SK-N-SH treated with all-trans-retinoic acid at 6 μM for 48 hours (cell line): ENCODE measurements around the gene PSAPL1.

ENCODE experiments used
- ATAC-seq: fragments of 200-7000 bp; cut with Tn5 transposase; 3 replicates; pipeline ENCODE4 v1.9.1; 2020; ENCODE audit warnings: mild to moderate bottlenecking, moderate library complexity
- ARNTL ChIP-seq: fragments of 450-650 bp; formaldehyde crosslinking; IDR thresholded peaks from 2 replicates; pipeline ENCODE4 v1.5.0; 2020; ENCODE audit warnings: low read depth, mild to moderate bottlenecking, moderate library complexity, borderline replicate concordance
- BACH2 ChIP-seq: fragments of 250-450 bp; sonication (Bioruptor Pico); IDR thresholded peaks from 2 replicates; pipeline ENCODE4 v1.9.0; 2021; ENCODE audit warnings: mild to moderate bottlenecking, borderline replicate concordance
- CSDC2 ChIP-seq: fragments of 250-450 bp; sonication (Bioruptor Pico); IDR thresholded peaks from 2 replicates; pipeline ENCODE4 v1.5.0; 2020; ENCODE audit warnings: mild to moderate bottlenecking, moderate library complexity
- ESRRG ChIP-seq: fragments of 250-450 bp; sonication (Bioruptor Pico); IDR thresholded peaks from 2 replicates; pipeline ENCODE4 v1.6.1; 2021; ENCODE audit warnings: mild to moderate bottlenecking
- GLIS3 ChIP-seq: fragments of 250-450 bp; sonication (Bioruptor Pico); IDR thresholded peaks from 2 replicates; pipeline ENCODE4 v1.5.0; 2020; ENCODE audit warnings: mild to moderate bottlenecking, moderate library complexity
- ISL1 ChIP-seq: fragments of 250-450 bp; sonication (Bioruptor Pico); IDR thresholded peaks from 2 replicates; pipeline ENCODE4 v2.1.2; 2022; ENCODE audit warnings: mild to moderate bottlenecking, moderate library complexity
- OSR1 ChIP-seq: fragments of 250-450 bp; sonication (Bioruptor Pico); IDR thresholded peaks from 2 replicates; pipeline ENCODE4 v1.8.0; 2022; ENCODE audit warnings: moderate library complexity, mild to moderate bottlenecking, inconsistent platforms
- PPARA ChIP-seq: fragments of 250-450 bp; sonication (Bioruptor Pico); IDR thresholded peaks from 2 replicates; pipeline ENCODE4 v1.5.0; 2020; ENCODE audit warnings: mild to moderate bottlenecking, borderline replicate concordance
- RARB ChIP-seq: fragments of 250-450 bp; sonication (Bioruptor Pico); IDR thresholded peaks from 2 replicates; pipeline ENCODE4 v1.8.0; 2021; ENCODE audit warnings: mild to moderate bottlenecking, moderate library complexity
- SNAI2 ChIP-seq: fragments of 250-450 bp; sonication (Bioruptor Pico); IDR thresholded peaks from 2 replicates; pipeline ENCODE4 v1.5.0; 2020; ENCODE audit warnings: mild to moderate bottlenecking, moderate library complexity
- TCF4 ChIP-seq: fragments of 250-450 bp; sonication (Bioruptor Pico); IDR thresholded peaks from 2 replicates; pipeline ENCODE4 v1.8.0; 2021; ENCODE audit warnings: mild to moderate bottlenecking, moderate library complexity, borderline replicate concordance
- TOX ChIP-seq: fragments of 250-450 bp; sonication (Bioruptor Pico); IDR thresholded peaks from 2 replicates; pipeline ENCODE4 v1.8.0; 2021; ENCODE audit warnings: mild to moderate bottlenecking, moderate library complexity, borderline replicate concordance
- ZC3H10 ChIP-seq: fragments of 250-450 bp; sonication (Bioruptor Pico); IDR thresholded peaks from 2 replicates; pipeline ENCODE4 v1.5.1; 2021; ENCODE audit warnings: mild to moderate bottlenecking, moderate library complexity
- ZFP3 ChIP-seq: fragments of 250-450 bp; sonication (Bioruptor Pico); IDR thresholded peaks from 2 replicates; pipeline ENCODE4 v1.5.0; 2020; ENCODE audit warnings: mild to moderate bottlenecking, moderate library complexity
- ZFP30 ChIP-seq: fragments of 450-650 bp; formaldehyde crosslinking; IDR thresholded peaks from 2 replicates; pipeline ENCODE4 v1.5.0; 2022; ENCODE audit warnings: mild to moderate bottlenecking, moderate library complexity
- ZNF565 ChIP-seq: fragments of 450-650 bp; formaldehyde crosslinking; conservative IDR thresholded peaks from 2 replicates; pipeline ENCODE4 v1.5.0; 2020; ENCODE audit warnings: low read depth, mild to moderate bottlenecking, moderate library complexity
- ZNF70 ChIP-seq: fragments of 450-650 bp; formaldehyde crosslinking; IDR thresholded peaks from 2 replicates; pipeline ENCODE4 v1.5.0; 2020; ENCODE audit warnings: mild to moderate bottlenecking, moderate library complexity
- ZNF8 ChIP-seq: fragments of 450-650 bp; formaldehyde crosslinking; IDR thresholded peaks from 2 replicates; pipeline ENCODE4 v1.5.0; 2020; ENCODE audit warnings: mild to moderate bottlenecking, moderate library complexity
- TF ChIP-seq, protein P1 (sequence below): fragments of 250-450 bp; sonication (Bioruptor Pico); IDR thresholded peaks from 2 replicates; pipeline ENCODE4 v1.5.1; 2021; ENCODE audit warnings: mild to moderate bottlenecking, moderate library complexity
- TF ChIP-seq, protein P2 (sequence below): fragments of 250-450 bp; sonication (Bioruptor Pico); IDR thresholded peaks from 2 replicates; pipeline ENCODE4 v1.5.0; 2020; ENCODE audit warnings: mild to moderate bottlenecking, moderate library complexity
- TF ChIP-seq, protein P3 (sequence below): fragments of 250-450 bp; sonication (Bioruptor Pico); IDR thresholded peaks from 2 replicates; pipeline ENCODE4 v1.8.0; 2021; ENCODE audit warnings: low read depth, mild to moderate bottlenecking, moderate library complexity, borderline replicate concordance
- TF ChIP-seq, protein P4 (sequence below): fragments of 250-450 bp; sonication (Bioruptor Pico); IDR thresholded peaks from 2 replicates; pipeline ENCODE4 v1.5.1; 2020; ENCODE audit warnings: low read depth, mild to moderate bottlenecking, moderate library complexity
- TF ChIP-seq, protein P5 (sequence below): fragments of 250-450 bp; sonication (Bioruptor Pico); IDR thresholded peaks from 2 replicates; pipeline ENCODE4 v1.8.0; 2020; ENCODE audit warnings: mild to moderate bottlenecking, moderate library complexity, borderline replicate concordance

PSAPL1 gene

DNA sequence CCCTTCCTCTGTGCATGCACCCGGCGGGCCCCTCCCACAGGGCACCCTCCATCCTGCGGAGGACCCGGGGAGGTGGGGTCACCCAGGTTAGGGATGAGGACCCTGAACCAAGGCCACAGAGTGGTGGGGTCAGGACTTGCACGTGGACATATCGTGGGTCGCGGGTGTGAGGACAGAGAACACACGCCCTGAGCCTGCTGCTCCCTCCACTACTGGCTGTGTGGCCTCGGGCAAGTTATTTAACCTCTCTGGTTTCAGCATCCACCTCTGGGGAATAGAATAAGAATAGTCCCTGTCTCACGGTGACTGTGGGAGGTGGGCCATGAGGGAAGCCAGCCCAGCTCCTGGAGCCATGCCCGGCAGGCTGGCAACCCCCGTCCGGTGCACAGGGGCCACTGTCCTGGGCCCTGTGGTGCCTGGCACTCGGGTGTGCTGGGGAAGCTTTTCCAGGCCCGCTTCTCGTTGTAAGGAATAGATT, 5.1 kb downstream of the PSAPL1 start:
- no peak for ATAC-seq
- no peak for TF ChIP-seq ZNF8
- TF ChIP-seq ZNF70 (CRISPR knock-in tag) = no peak
- TF ChIP-seq RARB (CRISPR knock-in tag) = no peak
- TF ChIP-seq BACH2 (CRISPR knock-in tag) = no peak
- no peak for TF ChIP-seq ZFP3 (CRISPR knock-in tag)
- no peak for TF ChIP-seq TOX (CRISPR knock-in tag)
- TF ChIP-seq, protein P1, sequence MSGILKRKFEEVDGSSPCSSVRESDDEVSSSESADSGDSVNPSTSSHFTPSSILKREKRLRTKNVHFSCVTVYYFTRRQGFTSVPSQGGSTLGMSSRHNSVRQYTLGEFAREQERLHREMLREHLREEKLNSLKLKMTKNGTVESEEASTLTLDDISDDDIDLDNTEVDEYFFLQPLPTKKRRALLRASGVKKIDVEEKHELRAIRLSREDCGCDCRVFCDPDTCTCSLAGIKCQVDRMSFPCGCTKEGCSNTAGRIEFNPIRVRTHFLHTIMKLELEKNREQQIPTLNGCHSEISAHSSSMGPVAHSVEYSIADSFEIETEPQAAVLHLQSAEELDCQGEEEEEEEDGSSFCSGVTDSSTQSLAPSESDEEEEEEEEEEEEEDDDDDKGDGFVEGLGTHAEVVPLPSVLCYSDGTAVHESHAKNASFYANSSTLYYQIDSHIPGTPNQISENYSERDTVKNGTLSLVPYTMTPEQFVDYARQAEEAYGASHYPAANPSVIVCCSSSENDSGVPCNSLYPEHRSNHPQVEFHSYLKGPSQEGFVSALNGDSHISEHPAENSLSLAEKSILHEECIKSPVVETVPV (CRISPR knock-in tag) = no peak
- TF ChIP-seq GLIS3 = no peak
- no peak for TF ChIP-seq ARNTL
- no peak for TF ChIP-seq OSR1 (CRISPR knock-in tag)
- no peak for TF ChIP-seq ISL1
- TF ChIP-seq ZFP30 (CRISPR knock-in tag) = no peak
- TF ChIP-seq TCF4 (CRISPR knock-in tag) = no peak
- TF ChIP-seq, protein P2, sequence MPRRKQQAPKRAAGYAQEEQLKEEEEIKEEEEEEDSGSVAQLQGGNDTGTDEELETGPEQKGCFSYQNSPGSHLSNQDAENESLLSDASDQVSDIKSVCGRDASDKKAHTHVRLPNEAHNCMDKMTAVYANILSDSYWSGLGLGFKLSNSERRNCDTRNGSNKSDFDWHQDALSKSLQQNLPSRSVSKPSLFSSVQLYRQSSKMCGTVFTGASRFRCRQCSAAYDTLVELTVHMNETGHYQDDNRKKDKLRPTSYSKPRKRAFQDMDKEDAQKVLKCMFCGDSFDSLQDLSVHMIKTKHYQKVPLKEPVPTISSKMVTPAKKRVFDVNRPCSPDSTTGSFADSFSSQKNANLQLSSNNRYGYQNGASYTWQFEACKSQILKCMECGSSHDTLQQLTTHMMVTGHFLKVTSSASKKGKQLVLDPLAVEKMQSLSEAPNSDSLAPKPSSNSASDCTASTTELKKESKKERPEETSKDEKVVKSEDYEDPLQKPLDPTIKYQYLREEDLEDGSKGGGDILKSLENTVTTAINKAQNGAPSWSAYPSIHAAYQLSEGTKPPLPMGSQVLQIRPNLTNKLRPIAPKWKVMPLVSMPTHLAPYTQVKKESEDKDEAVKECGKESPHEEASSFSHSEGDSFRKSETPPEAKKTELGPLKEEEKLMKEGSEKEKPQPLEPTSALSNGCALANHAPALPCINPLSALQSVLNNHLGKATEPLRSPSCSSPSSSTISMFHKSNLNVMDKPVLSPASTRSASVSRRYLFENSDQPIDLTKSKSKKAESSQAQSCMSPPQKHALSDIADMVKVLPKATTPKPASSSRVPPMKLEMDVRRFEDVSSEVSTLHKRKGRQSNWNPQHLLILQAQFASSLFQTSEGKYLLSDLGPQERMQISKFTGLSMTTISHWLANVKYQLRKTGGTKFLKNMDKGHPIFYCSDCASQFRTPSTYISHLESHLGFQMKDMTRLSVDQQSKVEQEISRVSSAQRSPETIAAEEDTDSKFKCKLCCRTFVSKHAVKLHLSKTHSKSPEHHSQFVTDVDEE (CRISPR knock-in tag) = no peak
- no peak for TF ChIP-seq ESRRG (CRISPR knock-in tag)
- no peak for TF ChIP-seq CSDC2 (CRISPR knock-in tag)
- TF ChIP-seq, protein P3, sequence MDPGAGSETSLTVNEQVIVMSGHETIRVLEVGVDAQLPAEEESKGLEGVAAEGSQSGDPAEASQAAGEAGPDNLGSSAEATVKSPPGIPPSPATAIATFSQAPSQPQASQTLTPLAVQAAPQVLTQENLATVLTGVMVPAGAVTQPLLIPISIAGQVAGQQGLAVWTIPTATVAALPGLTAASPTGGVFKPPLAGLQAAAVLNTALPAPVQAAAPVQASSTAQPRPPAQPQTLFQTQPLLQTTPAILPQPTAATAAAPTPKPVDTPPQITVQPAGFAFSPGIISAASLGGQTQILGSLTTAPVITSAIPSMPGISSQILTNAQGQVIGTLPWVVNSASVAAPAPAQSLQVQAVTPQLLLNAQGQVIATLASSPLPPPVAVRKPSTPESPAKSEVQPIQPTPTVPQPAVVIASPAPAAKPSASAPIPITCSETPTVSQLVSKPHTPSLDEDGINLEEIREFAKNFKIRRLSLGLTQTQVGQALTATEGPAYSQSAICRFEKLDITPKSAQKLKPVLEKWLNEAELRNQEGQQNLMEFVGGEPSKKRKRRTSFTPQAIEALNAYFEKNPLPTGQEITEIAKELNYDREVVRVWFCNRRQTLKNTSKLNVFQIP = no peak
- TF ChIP-seq PPARA (CRISPR knock-in tag) = no peak
- TF ChIP-seq SNAI2 (CRISPR knock-in tag) = no peak

DNA sequence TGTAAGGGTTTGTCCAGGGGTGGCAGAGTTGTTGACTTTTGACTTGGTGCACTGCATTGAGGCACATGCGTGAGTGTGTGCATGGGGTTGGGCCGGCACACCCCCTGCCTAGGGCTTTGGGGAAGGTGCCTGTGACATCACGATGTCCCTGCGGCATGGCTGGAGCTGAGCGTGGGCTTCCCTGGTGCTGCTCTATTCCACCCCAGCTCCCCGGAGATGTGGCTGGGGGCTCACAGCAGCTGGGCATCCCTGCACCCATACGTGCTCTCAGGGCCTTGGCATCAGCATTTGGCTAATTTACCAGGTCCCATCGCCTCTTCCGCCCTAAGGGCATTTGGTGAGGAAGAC, 5.7 kb downstream of the PSAPL1 start:
- TF ChIP-seq, protein P1 (CRISPR knock-in tag) = no peak
- TF ChIP-seq CSDC2 (CRISPR knock-in tag) = no peak
- no peak for TF ChIP-seq BACH2 (CRISPR knock-in tag)
- TF ChIP-seq GLIS3 = no peak
- no peak for TF ChIP-seq ESRRG (CRISPR knock-in tag)
- no peak for TF ChIP-seq ISL1
- TF ChIP-seq PPARA (CRISPR knock-in tag) = no peak
- no peak for TF ChIP-seq ZNF8
- TF ChIP-seq, protein P4, sequence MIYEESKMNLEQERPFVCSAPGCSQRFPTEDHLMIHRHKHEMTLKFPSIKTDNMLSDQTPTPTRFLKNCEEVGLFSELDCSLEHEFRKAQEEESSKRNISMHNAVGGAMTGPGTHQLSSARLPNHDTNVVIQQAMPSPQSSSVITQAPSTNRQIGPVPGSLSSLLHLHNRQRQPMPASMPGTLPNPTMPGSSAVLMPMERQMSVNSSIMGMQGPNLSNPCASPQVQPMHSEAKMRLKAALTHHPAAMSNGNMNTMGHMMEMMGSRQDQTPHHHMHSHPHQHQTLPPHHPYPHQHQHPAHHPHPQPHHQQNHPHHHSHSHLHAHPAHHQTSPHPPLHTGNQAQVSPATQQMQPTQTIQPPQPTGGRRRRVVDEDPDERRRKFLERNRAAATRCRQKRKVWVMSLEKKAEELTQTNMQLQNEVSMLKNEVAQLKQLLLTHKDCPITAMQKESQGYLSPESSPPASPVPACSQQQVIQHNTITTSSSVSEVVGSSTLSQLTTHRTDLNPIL (CRISPR knock-in tag) = no peak
- TF ChIP-seq, protein P3 = no peak
- no peak for TF ChIP-seq ZFP30 (CRISPR knock-in tag)
- no peak for TF ChIP-seq ARNTL
- no peak for TF ChIP-seq OSR1 (CRISPR knock-in tag)
- no peak for TF ChIP-seq RARB (CRISPR knock-in tag)
- TF ChIP-seq ZNF565 (CRISPR knock-in tag) = no peak
- no peak for TF ChIP-seq ZNF70 (CRISPR knock-in tag)
- no peak for TF ChIP-seq ZC3H10 (CRISPR knock-in tag)
- TF ChIP-seq TOX (CRISPR knock-in tag) = no peak
- no peak for TF ChIP-seq ZFP3 (CRISPR knock-in tag)
- TF ChIP-seq, protein P5, sequence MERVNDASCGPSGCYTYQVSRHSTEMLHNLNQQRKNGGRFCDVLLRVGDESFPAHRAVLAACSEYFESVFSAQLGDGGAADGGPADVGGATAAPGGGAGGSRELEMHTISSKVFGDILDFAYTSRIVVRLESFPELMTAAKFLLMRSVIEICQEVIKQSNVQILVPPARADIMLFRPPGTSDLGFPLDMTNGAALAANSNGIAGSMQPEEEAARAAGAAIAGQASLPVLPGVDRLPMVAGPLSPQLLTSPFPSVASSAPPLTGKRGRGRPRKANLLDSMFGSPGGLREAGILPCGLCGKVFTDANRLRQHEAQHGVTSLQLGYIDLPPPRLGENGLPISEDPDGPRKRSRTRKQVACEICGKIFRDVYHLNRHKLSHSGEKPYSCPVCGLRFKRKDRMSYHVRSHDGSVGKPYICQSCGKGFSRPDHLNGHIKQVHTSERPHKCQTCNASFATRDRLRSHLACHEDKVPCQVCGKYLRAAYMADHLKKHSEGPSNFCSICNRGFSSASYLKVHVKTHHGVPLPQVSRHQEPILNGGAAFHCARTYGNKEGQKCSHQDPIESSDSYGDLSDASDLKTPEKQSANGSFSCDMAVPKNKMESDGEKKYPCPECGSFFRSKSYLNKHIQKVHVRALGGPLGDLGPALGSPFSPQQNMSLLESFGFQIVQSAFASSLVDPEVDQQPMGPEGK (CRISPR knock-in tag) = no peak
- TF ChIP-seq, all 23 proteins: peak for 0

More for the DNA sequence above, 5.7 kb downstream of the PSAPL1 start:
- no peak for ATAC-seq
